Tibial nerve (tissue), 4 donors: ENCODE data around the gene AGXT. TPM values are rescaled to one million over a fixed set of nuclear protein-coding genes. Genes with fewer than 3 reads are reported as not detected.

Source experiments
- DNase-seq, 2 donors: peaks; one replicate each; pipeline ENCODE4 v3.0.0-alpha.2; 2019; ENCODE audit warnings: low spot score in 2 of 2
- H3K27ac ChIP-seq, 4 donors: fragments of 200-600 bp; sonication (generic) in 3 of 4; one replicate each; pipeline ENCODE4 v1.5.1; 2017 to 2019; ENCODE audit warnings: mild to moderate bottlenecking in 1 of 4
- H3K27me3 ChIP-seq, 2 donors: fragments of 200-600 bp; sonication (generic) in 1 of 2; one replicate each; pipeline versions ENCODE4 v1.5.1 to v1.6.0; 2017 to 2019
- H3K36me3 ChIP-seq, 3 donors: fragments of 200-600 bp; sonication (generic); one replicate each; pipeline ENCODE4 v1.5.1; 2018 to 2019
- H3K4me1 ChIP-seq, 4 donors: fragments of 200-600 bp; sonication (generic) in 3 of 4; one replicate each; pipeline ENCODE4 v1.5.1; 2017 to 2019
- H3K4me3 ChIP-seq, 4 donors: fragments of 200-600 bp; sonication (generic) in 3 of 4; one replicate each; pipeline ENCODE4 v1.5.1; 2017 to 2019; ENCODE audit warnings: mild to moderate bottlenecking in 1 of 4, moderate library complexity in 1 of 4
- H3K9me3 ChIP-seq, 4 donors: fragments of 200-600 bp; sonication (generic) in 3 of 4; one replicate each; pipeline ENCODE4 v1.5.1; 2017 to 2019
- CTCF ChIP-seq, 5 experiments: fragments of 200-600 bp in 3 of 5; fragments of 450-650 bp in 2 of 5; sonication (generic) in 3 of 5; IDR thresholded peaks; one replicate each; pipeline ENCODE4 v1.5.1; 2016 to 2019; ENCODE audit warnings: antibody characterized with exemption in 5 of 5, mild to moderate bottlenecking in 3 of 5, moderate library complexity in 2 of 5
- EP300 ChIP-seq, 2 donors: sonication (generic); formaldehyde crosslinking; IDR thresholded peaks; one replicate each; pipeline ENCODE4 v1.6.1; 2017; ENCODE audit warnings: antibody characterized with exemption in 2 of 2, mild to moderate bottlenecking in 1 of 2
- POLR2A ChIP-seq, 2 donors: fragments of 450-650 bp; IDR thresholded peaks; one replicate each; pipeline ENCODE4 v1.6.1; 2017; ENCODE audit warnings: antibody characterized with exemption in 2 of 2, mild to moderate bottlenecking in 2 of 2, moderate library complexity in 2 of 2
- WGBS, 2 donors: methylation state at CpG; one replicate each; pipeline ENCODE4 v1.1.5; 2018; 5-methylcytosine and 5-hydroxymethylcytosine counted together
- total RNA-seq, 4 donors: library from RNA; depleted of rRNA; stranded (reverse); fragments of >200 nt; gene quantifications; one replicate each; pipeline ENCODE4 v1.1.0, GENCODE V29; 2016

Gene AGXT
- total RNA-seq, 4 donors from 2014 or later, result 0.30 TPM; not detected in 3

GRCh38 chr2:240893363-240893844, 24.8 kb downstream of the AGXT start:
- Histone ChIP-seq H3K9me3 (no peaks in the 10 kb centered on the region), H3K4me1 (peaks cover 0 to 2% (median 0%) of the 10 kb centered on the region in 4 donors), H3K36me3 (no peaks in the 10 kb centered on the region), H3K27ac (no peak overlapping the region), H3K27me3 (no peaks in the 10 kb centered on the region), H3K4me3 (no peak overlapping the region)
- DNase-seq, result no peak
- TF ChIP-seq POLR2A (IDR thresholded peaks at IDR 0.05), result no peak
- no peak for TF ChIP-seq CTCF (IDR thresholded peaks at IDR 0.05)
- TF ChIP-seq EP300 (IDR thresholded peaks at IDR 0.05), result no peak
- 30 to 40% methylated on average over 7 to 12 of the region's 17 CpGs for WGBS, 2 donors

GRCh38 chr2:240894006-240894405, 25.4 kb downstream of the AGXT start:
- no peaks in the 10 kb centered on the region for H3K27me3 ChIP-seq
- no peak for DNase-seq
- no peaks in the 10 kb centered on the region for H3K36me3 ChIP-seq
- H3K4me1 ChIP-seq, result peaks cover 0 to 8% (median 0%) of the 10 kb centered on the region in 4 donors
- WGBS, 2 donors, result 75 to 82% methylated on average over 9 of the region's 9 CpGs
- H3K27ac ChIP-seq, result no peak overlapping the region
- TF ChIP-seq EP300 (IDR thresholded peaks at IDR 0.05), result no peak
- TF ChIP-seq CTCF (IDR thresholded peaks at IDR 0.05), result no peak
- TF ChIP-seq POLR2A (IDR thresholded peaks at IDR 0.05), result no peak
- H3K9me3 ChIP-seq, result no peaks in the 10 kb centered on the region
- no peak overlapping the region for H3K4me3 ChIP-seq

GRCh38 chr2:240894836-240895558, 26.4 kb downstream of the AGXT start:
- H3K4me1 ChIP-seq, result peaks cover 0 to 10% (median 0%) of the 10 kb centered on the region in 4 donors
- no peaks in the 10 kb centered on the region for H3K36me3 ChIP-seq
- H3K27ac ChIP-seq, result no peak overlapping the region
- 83 to 84% methylated on average over 17 to 18 of the region's 28 CpGs for WGBS, 2 donors
- DNase-seq, result no peak
- no peaks in the 10 kb centered on the region for H3K9me3 ChIP-seq
- no peak overlapping the region for H3K4me3 ChIP-seq
- H3K27me3 ChIP-seq, result no peaks in the 10 kb centered on the region
- TF ChIP-seq POLR2A (IDR thresholded peaks at IDR 0.05) (no peak), CTCF (IDR thresholded peaks at IDR 0.05) (no peak), EP300 (IDR thresholded peaks at IDR 0.05) (no peak)

- Histone ChIP-seq H3K27me3 (no peaks in the 10 kb centered on the region), H3K4me3 (no peak within 1 kb of the TSS), H3K27ac (no peak within 1 kb of the TSS), H3K9me3 (peaks cover 0 to under 1% (median 0%) of the 10 kb centered on the region in 4 donors), H3K4me1 (peaks cover 0 to 10% (median 0%) of the 10 kb centered on the region in 4 donors), H3K36me3 (no peaks in the 10 kb centered on the region)
- 76 to 78% methylated on average over 9 to 15 of the region's 24 CpGs for WGBS, 2 donors
- TF ChIP-seq POLR2A (IDR thresholded peaks at IDR 0.05), result no peak
- no peak for TF ChIP-seq EP300 (IDR thresholded peaks at IDR 0.05)
- no peak for TF ChIP-seq CTCF (IDR thresholded peaks at IDR 0.05)
- no peak for DNase-seq
Observed at GRCh38 chr2:240895656-240896388, 27.2 kb downstream of the AGXT start, which contains the start of gene MAB21L4. MAB21L4 (minus strand) TSS chr2:240896156; CDS start chr2:240895997, 159 bp downstream.

- Histone ChIP-seq H3K4me3 (no peak overlapping the region), H3K27me3 (no peaks in the 10 kb centered on the region), H3K27ac (no peak overlapping the region), H3K9me3 (peaks cover 0 to 6% (median 0%) of the 10 kb centered on the region in 4 donors), H3K36me3 (no peaks in the 10 kb centered on the region), H3K4me1 (peaks cover 0 to 10% (median 0%) of the 10 kb centered on the region in 4 donors)
- TF ChIP-seq CTCF (IDR thresholded peaks at IDR 0.05) (no peak), EP300 (IDR thresholded peaks at IDR 0.05) (no peak), POLR2A (IDR thresholded peaks at IDR 0.05) (no peak)
- WGBS, 2 donors, result 69 to 82% methylated on average over 4 to 7 of the region's 7 CpGs
- DNase-seq, result no peak
Observed at GRCh38 chr2:240896394-240896793, 27.8 kb downstream of the AGXT start.
